ENCODE measurements around the gene NAT8L. TPM values are rescaled to one million over a fixed set of nuclear protein-coding genes. Genes with fewer than 3 reads are reported as not detected.

Gene NAT8L
- total and polyA plus RNA-seq, 7 donors, result under 0.01 to 2.4 (median 0.28) TPM; not detected in 2

- TF ChIP-seq POLR2A (IDR thresholded peaks at IDR 0.05) (no peak), POLR2AphosphoS5 (IDR thresholded peaks at IDR 0.05) (no peak), EP300 (IDR thresholded peaks at IDR 0.05) (no peak)
- Histone ChIP-seq H3K9me3 (no peaks in the 10 kb centered on the region), H3K36me3 (no peaks in the 10 kb centered on the region), H3K4me1 (no peaks in the 10 kb centered on the region), H3K27ac (no peak overlapping the region), H3K4me3 (no peak overlapping the region), H3K27me3 (no peaks in the 10 kb centered on the region)
- DNase-seq, result no peak
- intact Hi-C loops (cut with DNase I), result no loop called here
- 82 to 85% methylated on average over 9 of the region's 9 CpGs for WGBS, 2 donors
Measured at GRCh38 chr4:2078584-2078983, 19.5 kb downstream of the NAT8L start.

GRCh38 chr4:2079006-2079405, 19.9 kb downstream of the NAT8L start:
- DNase-seq, result peak; percentile 39
- Histone ChIP-seq H3K36me3 (no peaks in the 10 kb centered on the region), H3K27ac (no peak overlapping the region), H3K27me3 (no peaks in the 10 kb centered on the region), H3K4me1 (no peaks in the 10 kb centered on the region), H3K4me3 (no peak overlapping the region), H3K9me3 (no peaks in the 10 kb centered on the region)
- TF ChIP-seq, protein P1, sequence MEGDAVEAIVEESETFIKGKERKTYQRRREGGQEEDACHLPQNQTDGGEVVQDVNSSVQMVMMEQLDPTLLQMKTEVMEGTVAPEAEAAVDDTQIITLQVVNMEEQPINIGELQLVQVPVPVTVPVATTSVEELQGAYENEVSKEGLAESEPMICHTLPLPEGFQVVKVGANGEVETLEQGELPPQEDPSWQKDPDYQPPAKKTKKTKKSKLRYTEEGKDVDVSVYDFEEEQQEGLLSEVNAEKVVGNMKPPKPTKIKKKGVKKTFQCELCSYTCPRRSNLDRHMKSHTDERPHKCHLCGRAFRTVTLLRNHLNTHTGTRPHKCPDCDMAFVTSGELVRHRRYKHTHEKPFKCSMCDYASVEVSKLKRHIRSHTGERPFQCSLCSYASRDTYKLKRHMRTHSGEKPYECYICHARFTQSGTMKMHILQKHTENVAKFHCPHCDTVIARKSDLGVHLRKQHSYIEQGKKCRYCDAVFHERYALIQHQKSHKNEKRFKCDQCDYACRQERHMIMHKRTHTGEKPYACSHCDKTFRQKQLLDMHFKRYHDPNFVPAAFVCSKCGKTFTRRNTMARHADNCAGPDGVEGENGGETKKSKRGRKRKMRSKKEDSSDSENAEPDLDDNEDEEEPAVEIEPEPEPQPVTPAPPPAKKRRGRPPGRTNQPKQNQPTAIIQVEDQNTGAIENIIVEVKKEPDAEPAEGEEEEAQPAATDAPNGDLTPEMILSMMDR (IDR thresholded peaks at IDR 0.05), result no peak
- no peak for TF ChIP-seq POLR2A (IDR thresholded peaks at IDR 0.05)
- TF ChIP-seq POLR2AphosphoS5 (IDR thresholded peaks at IDR 0.05), result no peak
- TF ChIP-seq EP300 (IDR thresholded peaks at IDR 0.05), result no peak
- intact Hi-C loops (cut with DNase I), result no loop called here
- 85 to 94% methylated on average over 5 of the region's 5 CpGs for WGBS, 2 donors

DNA sequence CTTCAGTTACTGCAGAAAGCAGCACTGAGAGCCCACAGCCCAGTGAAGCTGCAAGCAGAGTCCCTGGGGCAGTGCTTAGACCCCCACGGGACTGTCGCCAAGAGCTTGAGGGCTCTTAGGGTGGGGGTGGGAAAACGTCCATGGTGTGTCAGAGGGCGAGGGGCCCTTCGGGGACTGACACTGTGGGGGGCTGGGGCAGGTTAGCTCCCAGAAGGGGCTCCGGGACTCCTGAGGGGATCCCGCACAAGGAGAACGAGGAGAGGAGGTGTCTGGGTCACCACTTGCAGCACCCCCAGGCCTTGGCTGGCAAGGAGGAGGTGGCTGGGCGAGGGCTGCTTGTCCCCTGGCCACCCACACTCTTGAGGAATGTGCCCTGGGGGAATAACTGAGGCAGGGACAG, 20.8 kb downstream of the NAT8L start:
- no peak for TF ChIP-seq POLR2A (IDR thresholded peaks at IDR 0.05)
- TF ChIP-seq POLR2AphosphoS5 (IDR thresholded peaks at IDR 0.05), result no peak
- TF ChIP-seq, protein P1 (IDR thresholded peaks at IDR 0.05), result no peak
- no peak for TF ChIP-seq EP300 (IDR thresholded peaks at IDR 0.05)
- 88 to 93% methylated on average over 9 of the region's 9 CpGs for WGBS, 2 donors
- intact Hi-C loops (cut with DNase I), result no loop called here
- no peaks in the 10 kb centered on the region for H3K27me3 ChIP-seq
- no peaks in the 10 kb centered on the region for H3K36me3 ChIP-seq
- H3K4me3 ChIP-seq, result no peak overlapping the region
- peak; percentile 49 for DNase-seq
- no peaks in the 10 kb centered on the region for H3K4me1 ChIP-seq
- H3K9me3 ChIP-seq, result no peaks in the 10 kb centered on the region
- H3K27ac ChIP-seq, result no peak overlapping the region

GRCh38 chr4:2080429-2081300, 21.5 kb downstream of the NAT8L start:
- no peak overlapping the region for H3K4me3 ChIP-seq
- no peak overlapping the region for H3K27ac ChIP-seq
- WGBS, 2 donors, result 83 to 89% methylated on average over 19 of the region's 19 CpGs
- no peaks in the 10 kb centered on the region for H3K9me3 ChIP-seq
- intact Hi-C loops (cut with DNase I), result no loop called here
- TF ChIP-seq, protein P1 (IDR thresholded peaks at IDR 0.05), result no peak
- TF ChIP-seq EP300 (IDR thresholded peaks at IDR 0.05) (no peak), POLR2A (IDR thresholded peaks at IDR 0.05) (no peak), POLR2AphosphoS5 (IDR thresholded peaks at IDR 0.05) (no peak)
- DNase-seq, result peak; percentile 57
- H3K27me3 ChIP-seq, result no peaks in the 10 kb centered on the region
- H3K36me3 ChIP-seq, result no peaks in the 10 kb centered on the region
- no peaks in the 10 kb centered on the region for H3K4me1 ChIP-seq

DNA sequence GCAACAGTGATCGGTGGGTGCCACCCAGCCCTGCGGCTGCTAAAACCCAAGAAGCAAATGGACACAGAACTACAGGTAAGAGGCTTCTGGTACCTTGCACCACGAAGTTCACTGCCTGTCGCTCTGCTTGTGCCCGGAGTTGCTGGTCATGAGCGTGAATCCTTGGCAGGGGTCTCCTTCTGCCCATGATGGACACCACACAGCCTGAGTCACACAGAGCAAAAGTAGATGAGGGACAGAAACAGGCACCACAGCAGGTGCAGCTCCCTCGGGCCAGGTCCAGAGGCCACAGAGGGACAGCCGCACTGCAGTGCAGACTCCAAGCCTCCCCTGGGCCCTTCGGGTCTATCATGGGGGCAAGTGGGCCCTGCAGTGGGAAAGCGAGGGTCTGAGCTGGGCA, 22.4 kb downstream of the NAT8L start:
- intact Hi-C loops (cut with DNase I), result no loop called here
- Histone ChIP-seq H3K27me3 (no peaks in the 10 kb centered on the region), H3K36me3 (no peaks in the 10 kb centered on the region), H3K4me3 (no peak overlapping the region), H3K27ac (no peak overlapping the region), H3K4me1 (no peaks in the 10 kb centered on the region), H3K9me3 (no peaks in the 10 kb centered on the region)
- peak; percentile 27 for DNase-seq
- WGBS, 2 donors, result 91 to 93% methylated on average over 10 of the region's 10 CpGs
- TF ChIP-seq, protein P1 (IDR thresholded peaks at IDR 0.05), result no peak
- TF ChIP-seq POLR2A (IDR thresholded peaks at IDR 0.05) (no peak), EP300 (IDR thresholded peaks at IDR 0.05) (no peak), POLR2AphosphoS5 (IDR thresholded peaks at IDR 0.05) (no peak)

Data from sigmoid colon (tissue), 7 donors.